GM18868 (cell line): ENCODE measurements around the gene TRIM38.
"Not testable (repeated sequence)": the region's sequence is repeated elsewhere in the genome, so short reads cannot be mapped to it uniquely, and the experiment has no call there.

ENCODE experiments used
- ATAC-seq: cut with Tn5 transposase; IDR thresholded peaks from one replicate; pipeline ENCODE4 v1.9.1; 2021; ENCODE audit warnings: mild to moderate bottlenecking, moderate library complexity; ENCODE audit not compliant: unreplicated experiment

TRIM38 gene

DNA sequence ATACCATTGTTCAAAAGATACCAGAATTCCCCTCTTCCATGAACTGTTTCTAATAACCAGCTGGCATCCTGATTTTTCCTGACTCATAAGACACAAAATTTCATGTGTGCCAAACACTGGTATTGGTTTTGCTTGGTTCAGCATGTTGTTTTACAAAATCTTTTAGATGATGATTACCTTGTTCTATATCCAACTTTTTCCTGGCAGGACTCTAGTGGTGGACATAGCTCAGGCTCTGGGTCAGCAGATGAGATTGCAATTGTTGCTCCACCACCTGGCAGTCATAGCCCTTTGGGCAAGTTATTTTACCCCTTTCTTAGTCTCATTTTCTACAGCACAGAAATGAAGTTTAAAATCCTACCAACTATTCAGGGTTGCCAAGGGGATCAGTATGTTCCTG lies 6.2 kb downstream of the TRIM38 start:
- ATAC-seq: no peak

GRCh38 chr6:25971187-25971821 lies 8.7 kb downstream of the TRIM38 start:
- ATAC-seq: no peak

DNA sequence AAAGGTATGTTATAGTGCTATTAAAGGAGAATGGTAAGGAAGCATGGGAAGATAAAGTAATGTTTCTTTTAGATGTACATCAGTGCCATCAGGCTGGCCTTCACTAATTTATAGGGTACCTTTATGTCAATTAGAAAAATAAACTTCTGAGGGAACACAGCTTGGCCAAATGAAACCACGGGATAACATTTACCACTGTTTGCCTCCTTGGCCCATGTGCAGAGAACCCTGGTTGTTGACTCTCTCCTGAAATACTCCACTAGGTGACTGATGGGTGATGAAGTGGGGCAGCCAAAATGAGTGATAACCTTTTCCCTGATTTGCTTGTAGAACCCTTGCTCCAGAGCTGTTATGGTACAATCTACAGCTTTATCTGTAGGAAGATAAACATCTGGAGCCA lies 9.5 kb downstream of the TRIM38 start:
- no peak for ATAC-seq

GRCh38 chr6:25972902-25973301 lies 10.3 kb downstream of the TRIM38 start:
- ATAC-seq: no peak

GRCh38 chr6:25973923-25974555 lies 11.4 kb downstream of the TRIM38 start:
- ATAC-seq: no peak

GRCh38 chr6:25975923-25976560 lies 13.4 kb downstream of the TRIM38 start:
- no peak for ATAC-seq

DNA sequence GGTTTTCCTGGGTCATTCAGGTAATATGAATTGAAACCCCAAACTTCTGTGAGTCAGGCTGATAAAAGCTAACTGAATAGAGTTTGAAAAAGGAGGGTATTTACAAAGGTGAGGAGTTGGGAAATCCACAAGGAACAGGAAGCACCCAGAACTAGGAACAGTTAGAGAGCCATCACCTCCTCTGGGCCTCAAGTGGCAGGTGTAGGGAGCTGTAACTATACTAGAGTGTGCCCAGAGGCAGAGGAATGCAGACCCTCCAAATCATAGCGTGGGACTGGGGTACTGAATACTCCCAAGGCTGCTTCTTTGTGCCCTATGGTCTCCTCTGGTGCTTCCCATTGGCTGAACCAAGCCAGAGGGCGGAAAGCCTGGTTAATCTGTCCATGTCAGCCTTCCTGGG lies 18.3 kb downstream of the TRIM38 start:
- ATAC-seq: no peak

DNA sequence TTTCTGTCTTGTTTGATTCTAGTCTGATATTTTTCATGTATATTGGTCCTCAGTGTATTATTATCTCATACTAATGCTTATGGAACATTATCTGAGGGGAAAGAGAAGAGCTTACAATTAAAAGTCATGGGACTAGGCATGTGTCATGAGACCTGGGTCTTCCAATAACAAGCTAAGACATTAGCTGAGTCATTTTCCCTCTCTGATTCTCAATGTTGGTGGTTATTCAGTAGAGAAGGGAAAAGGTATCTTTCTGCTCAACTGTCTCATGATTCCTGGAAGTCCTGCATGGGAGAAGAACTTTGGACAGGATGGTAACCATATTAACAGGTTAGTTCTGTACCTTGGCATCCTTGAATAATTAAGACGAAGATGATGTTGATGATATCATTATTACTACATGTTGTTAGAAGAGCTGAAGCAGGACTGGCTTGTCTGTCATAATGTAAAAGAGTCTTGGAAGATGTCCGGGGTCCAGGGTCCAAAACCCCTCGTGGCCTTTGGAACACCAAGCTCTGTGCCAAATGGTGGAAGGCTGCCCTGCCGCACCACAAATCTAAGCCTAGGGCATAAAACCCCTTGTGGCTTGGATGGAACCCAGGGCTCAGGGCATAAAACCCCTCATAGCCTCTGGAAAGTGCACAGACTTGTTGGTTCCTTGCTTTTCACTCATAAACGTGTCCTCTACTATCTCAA lies 19.1 kb downstream of the TRIM38 start:
- no peak for ATAC-seq

DNA sequence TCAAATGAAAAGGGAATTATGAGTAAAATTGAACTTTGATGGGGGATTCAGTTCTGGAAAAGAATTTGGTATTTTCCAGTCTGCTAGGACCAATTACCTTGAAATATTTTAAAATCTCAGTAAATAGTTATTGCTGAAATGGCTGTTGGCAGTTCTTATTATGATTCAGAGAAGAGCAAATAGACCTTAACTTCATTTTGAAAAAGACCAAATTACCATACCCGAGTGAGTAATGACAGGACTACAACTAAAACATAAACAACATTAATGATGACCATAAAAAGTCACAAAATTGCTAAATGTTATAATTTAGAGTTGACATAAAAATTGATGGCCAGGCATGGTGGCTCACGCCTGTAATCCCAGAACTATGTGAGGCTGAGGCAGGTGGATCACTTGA lies 21.7 kb downstream of the TRIM38 start:
- ATAC-seq: no peak

- ATAC-seq: no peak
These were observed 25.2 kb downstream of the TRIM38 start for GRCh38 chr6:25987845-25988244.

GRCh38 chr6:25990172-25990873 lies 27.7 kb downstream of the TRIM38 start:
- no peak for ATAC-seq

GRCh38 chr6:25991785-25992412 lies 29.3 kb downstream of the TRIM38 start:
- ATAC-seq: peak; percentile 47

DNA sequence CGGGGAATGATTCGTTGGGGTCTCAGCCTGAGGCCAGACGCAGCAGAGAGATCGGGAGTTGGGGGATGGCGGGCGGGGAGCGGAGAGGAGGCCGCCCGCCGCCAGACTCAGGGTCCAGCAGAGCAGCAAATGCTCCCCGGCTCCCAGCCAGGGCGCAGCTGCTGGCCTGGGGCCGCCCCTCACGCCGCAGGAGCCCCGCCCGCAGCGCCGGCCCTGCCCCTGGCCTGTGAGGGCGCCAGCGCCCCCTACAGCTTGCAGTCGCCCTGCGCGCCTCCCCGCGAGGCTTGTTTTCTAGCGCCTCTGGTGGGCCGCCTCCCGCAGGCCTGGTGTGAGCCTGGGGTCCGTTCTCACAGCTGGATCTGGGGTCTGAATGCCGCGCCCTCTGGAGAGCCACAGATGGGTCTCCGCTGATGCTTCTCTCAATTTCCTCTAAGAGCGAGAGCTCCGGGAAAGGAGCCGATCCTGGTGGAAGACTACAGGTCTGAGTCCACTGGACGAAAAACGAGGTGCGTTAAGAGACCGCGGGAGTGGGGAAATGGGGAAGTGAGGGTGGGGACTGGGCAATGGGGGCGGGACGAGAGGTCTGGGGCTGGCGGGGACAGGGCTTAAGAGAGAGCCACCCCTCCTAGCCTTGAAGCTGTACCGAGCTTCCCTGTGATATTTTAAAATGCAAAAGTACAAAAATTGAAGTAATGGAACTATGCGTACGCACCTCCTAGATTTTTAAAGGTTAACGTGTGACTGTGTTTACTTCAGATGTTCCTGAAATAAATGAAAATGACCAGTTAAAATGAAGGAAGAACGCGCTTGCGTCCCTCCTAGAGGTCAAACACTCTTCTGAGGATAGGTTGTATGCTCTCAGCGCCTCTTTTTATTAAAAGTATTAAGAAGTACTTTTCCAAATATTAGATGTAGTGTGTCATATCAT lies 30.1 kb downstream of the TRIM38 start:
- ATAC-seq: peak; percentile 85

- ATAC-seq: not testable (repeated sequence)
These were observed 30.7 kb downstream of the TRIM38 start for GRCh38 chr6:25993341-25993684.

- no peak for ATAC-seq
These were observed 32.9 kb downstream of the TRIM38 start for GRCh38 chr6:25995507-25995906.

DNA sequence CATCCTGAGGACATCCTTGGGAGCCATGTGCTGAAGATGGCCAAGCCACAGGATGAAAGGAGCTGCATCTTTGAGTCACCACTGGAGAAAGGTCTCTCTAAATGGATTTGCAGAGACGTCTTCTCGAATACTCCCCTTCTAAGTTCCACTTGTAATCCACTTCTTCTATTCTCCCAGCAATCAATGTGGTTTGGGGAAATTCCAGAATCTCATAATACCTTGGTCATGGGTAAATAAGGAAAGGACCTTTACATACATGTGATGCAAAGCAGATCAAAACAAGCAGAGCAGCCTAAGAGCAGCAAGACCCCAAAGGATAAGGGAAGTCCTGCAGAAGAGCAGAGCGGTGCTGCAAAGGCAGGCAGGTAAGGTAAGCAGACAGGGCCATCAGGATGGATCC lies 35.3 kb downstream of the TRIM38 start:
- ATAC-seq: no peak

GRCh38 chr6:25998379-25998778 lies 35.8 kb downstream of the TRIM38 start:
- ATAC-seq: no peak

- ATAC-seq: not testable (repeated sequence)
These were observed 36.6 kb downstream of the TRIM38 start for GRCh38 chr6:25999225-25999624.

DNA sequence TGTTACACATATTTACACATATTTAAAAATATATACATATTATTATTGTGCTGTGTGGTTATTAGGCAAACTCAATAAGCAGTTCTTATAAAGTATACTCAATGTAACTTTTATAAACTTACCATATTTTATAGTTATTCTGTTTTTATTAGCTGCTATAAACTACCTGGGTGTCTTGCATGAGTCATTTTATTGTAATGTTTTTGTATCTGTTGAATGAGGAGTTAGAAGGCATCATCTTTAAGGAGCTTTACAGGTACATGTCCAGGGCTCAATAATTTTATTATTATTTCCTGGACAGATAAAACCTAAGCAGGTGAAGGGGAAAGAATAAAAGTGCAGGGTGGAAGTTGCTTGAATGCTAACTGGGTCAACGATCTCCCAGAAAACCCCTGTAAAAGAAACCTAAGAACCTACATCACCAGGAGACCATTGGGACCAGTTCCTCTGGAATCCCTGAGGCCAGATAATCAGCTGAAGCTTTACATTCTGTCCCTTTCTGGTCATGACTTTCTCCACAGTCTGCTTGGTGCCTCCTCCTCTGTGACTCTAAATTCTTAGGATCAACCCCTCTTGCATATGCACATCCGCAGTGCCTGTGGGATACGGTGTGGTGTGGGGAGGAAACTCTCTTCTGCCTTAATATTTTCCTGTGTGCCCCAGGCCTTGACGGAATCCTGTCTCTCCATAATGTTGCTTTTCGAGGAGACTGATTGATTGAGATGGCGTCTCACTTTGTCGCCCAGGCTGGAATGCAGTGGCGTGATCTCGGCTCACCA lies 38.0 kb downstream of the TRIM38 start:
- ATAC-seq: no peak
